Measurements from ENCODE around the gene NSG2.
"Not testable (repeated sequence)": the region's sequence is repeated elsewhere in the genome, so short reads cannot be mapped to it uniquely, and the experiment has no call there.

NSG2 gene

GRCh38 chr5:174078416-174078815 lies 32.9 kb downstream of the NSG2 start:
- no peaks in the 10 kb centered on the region for H3K36me3 Mint-ChIP-seq
- H3K27ac Mint-ChIP-seq = no peak overlapping the region
- H3K9me3 Mint-ChIP-seq (ENCODE audit: low read depth) = no peaks in the 10 kb centered on the region
- no peak overlapping the region for H3K4me3 Mint-ChIP-seq
- peaks cover 9% of the 10 kb centered on the region for H3K27me3 Mint-ChIP-seq
- no peaks in the 10 kb centered on the region for H3K4me1 Mint-ChIP-seq (ENCODE audit: low read depth)

GRCh38 chr5:174082286-174082685 lies 36.8 kb downstream of the NSG2 start:
- Mint-ChIP-seq H3K9me3 (ENCODE audit: low read depth) (no peaks in the 10 kb centered on the region), H3K27me3 (peaks cover 9% of the 10 kb centered on the region), H3K4me1 (ENCODE audit: low read depth) (no peaks in the 10 kb centered on the region), H3K4me3 (no peak overlapping the region), H3K27ac (no peak overlapping the region), H3K36me3 (no peaks in the 10 kb centered on the region)

GRCh38 chr5:174083056-174083827 lies 37.7 kb downstream of the NSG2 start:
- H3K4me1 Mint-ChIP-seq (ENCODE audit: low read depth) = no peaks in the 10 kb centered on the region

GRCh38 chr5:174084691-174085154 lies 39.2 kb downstream of the NSG2 start:
- Mint-ChIP-seq H3K27ac (no peak overlapping the region), H3K9me3 (ENCODE audit: low read depth) (no peaks in the 10 kb centered on the region), H3K4me1 (ENCODE audit: low read depth) (no peaks in the 10 kb centered on the region), H3K4me3 (no peak overlapping the region), H3K36me3 (no peaks in the 10 kb centered on the region), H3K27me3 (peaks cover 10% of the 10 kb centered on the region)

More at GRCh38 chr5:174083056-174083827, 37.7 kb downstream of the NSG2 start:
- Mint-ChIP-seq H3K27ac (no peak overlapping the region), H3K9me3 (ENCODE audit: low read depth) (no peaks in the 10 kb centered on the region), H3K36me3 (no peaks in the 10 kb centered on the region), H3K4me3 (no peak overlapping the region), H3K27me3 (peaks cover 9% of the 10 kb centered on the region)

- Mint-ChIP-seq H3K4me3 (no peak overlapping the region), H3K27ac (no peak overlapping the region), H3K36me3 (no peaks in the 10 kb centered on the region), H3K9me3 (ENCODE audit: low read depth) (no peaks in the 10 kb centered on the region), H3K4me1 (ENCODE audit: low read depth) (no peaks in the 10 kb centered on the region), H3K27me3 (peaks cover 10% of the 10 kb centered on the region)
Measured at GRCh38 chr5:174086751-174087150, 41.2 kb downstream of the NSG2 start.

- Mint-ChIP-seq H3K27ac (no peak overlapping the region), H3K9me3 (ENCODE audit: low read depth) (no peaks in the 10 kb centered on the region), H3K4me3 (no peak overlapping the region), H3K36me3 (no peaks in the 10 kb centered on the region), H3K27me3 (peaks cover 8% of the 10 kb centered on the region), H3K4me1 (ENCODE audit: low read depth) (no peaks in the 10 kb centered on the region)
Measured at GRCh38 chr5:174087783-174088182, 42.3 kb downstream of the NSG2 start.

- H3K9me3 Mint-ChIP-seq (ENCODE audit: low read depth) = no peaks in the 10 kb centered on the region
- no peaks in the 10 kb centered on the region for H3K4me1 Mint-ChIP-seq (ENCODE audit: low read depth)
- peaks cover 4% of the 10 kb centered on the region for H3K27me3 Mint-ChIP-seq
- no peak overlapping the region for H3K4me3 Mint-ChIP-seq
- no peak overlapping the region for H3K27ac Mint-ChIP-seq
- no peaks in the 10 kb centered on the region for H3K36me3 Mint-ChIP-seq
Measured at GRCh38 chr5:174090129-174090528, 44.6 kb downstream of the NSG2 start.

- Mint-ChIP-seq H3K9me3 (ENCODE audit: low read depth) (no peaks in the 10 kb centered on the region), H3K4me1 (ENCODE audit: low read depth) (no peaks in the 10 kb centered on the region), H3K27me3 (peaks cover 4% of the 10 kb centered on the region), H3K4me3 (no peak overlapping the region), H3K36me3 (no peaks in the 10 kb centered on the region), H3K27ac (no peak overlapping the region)
Measured at GRCh38 chr5:174093123-174093522, 47.6 kb downstream of the NSG2 start.

- Mint-ChIP-seq H3K9me3 (ENCODE audit: low read depth) (no peaks in the 10 kb centered on the region), H3K27me3 (peaks cover 2% of the 10 kb centered on the region), H3K4me1 (ENCODE audit: low read depth) (no peaks in the 10 kb centered on the region), H3K36me3 (no peaks in the 10 kb centered on the region), H3K4me3 (no peak overlapping the region), H3K27ac (no peak overlapping the region)
Measured at GRCh38 chr5:174094857-174095606, 49.5 kb downstream of the NSG2 start.

GRCh38 chr5:174096619-174097018 lies 51.1 kb downstream of the NSG2 start:
- Mint-ChIP-seq H3K27me3 (peaks cover 2% of the 10 kb centered on the region), H3K27ac (no peak overlapping the region), H3K4me3 (no peak overlapping the region), H3K4me1 (ENCODE audit: low read depth) (no peaks in the 10 kb centered on the region), H3K36me3 (no peaks in the 10 kb centered on the region), H3K9me3 (ENCODE audit: low read depth) (no peaks in the 10 kb centered on the region)

GRCh38 chr5:174097486-174098185 lies 52.1 kb downstream of the NSG2 start:
- H3K36me3 Mint-ChIP-seq = no peaks in the 10 kb centered on the region
- no peaks in the 10 kb centered on the region for H3K9me3 Mint-ChIP-seq (ENCODE audit: low read depth)
- no peak overlapping the region for H3K27ac Mint-ChIP-seq
- no peaks in the 10 kb centered on the region for H3K4me1 Mint-ChIP-seq (ENCODE audit: low read depth)
- H3K27me3 Mint-ChIP-seq = peaks cover 2% of the 10 kb centered on the region
- no peak overlapping the region for H3K4me3 Mint-ChIP-seq

GRCh38 chr5:174098694-174099093 lies 53.2 kb downstream of the NSG2 start:
- Mint-ChIP-seq H3K27me3 (peaks cover 2% of the 10 kb centered on the region), H3K4me3 (no peak overlapping the region), H3K36me3 (no peaks in the 10 kb centered on the region), H3K27ac (no peak overlapping the region), H3K4me1 (ENCODE audit: low read depth) (no peaks in the 10 kb centered on the region), H3K9me3 (ENCODE audit: low read depth) (no peaks in the 10 kb centered on the region)

- peaks cover 2% of the 10 kb centered on the region for H3K27me3 Mint-ChIP-seq
- no peaks in the 10 kb centered on the region for H3K36me3 Mint-ChIP-seq
- H3K27ac Mint-ChIP-seq = no peak overlapping the region
- no peaks in the 10 kb centered on the region for H3K4me1 Mint-ChIP-seq (ENCODE audit: low read depth)
- no peak overlapping the region for H3K4me3 Mint-ChIP-seq
- H3K9me3 Mint-ChIP-seq (ENCODE audit: low read depth) = no peaks in the 10 kb centered on the region
Measured at GRCh38 chr5:174100490-174100889, 55.0 kb downstream of the NSG2 start.

GRCh38 chr5:174101195-174101730 lies 55.8 kb downstream of the NSG2 start:
- H3K4me1 Mint-ChIP-seq (ENCODE audit: low read depth) = no peaks in the 10 kb centered on the region
- no peaks in the 10 kb centered on the region for H3K36me3 Mint-ChIP-seq
- no peak overlapping the region for H3K27ac Mint-ChIP-seq
- no peaks in the 10 kb centered on the region for H3K9me3 Mint-ChIP-seq (ENCODE audit: low read depth)
- H3K4me3 Mint-ChIP-seq = no peak overlapping the region
- H3K27me3 Mint-ChIP-seq = peaks cover 2% of the 10 kb centered on the region

GRCh38 chr5:174102574-174102973 lies 57.1 kb downstream of the NSG2 start:
- not testable (repeated sequence) for H3K4me1 Mint-ChIP-seq (ENCODE audit: low read depth); H3K9me3 Mint-ChIP-seq (ENCODE audit: low read depth); H3K4me3 Mint-ChIP-seq; H3K36me3 Mint-ChIP-seq; H3K27me3 Mint-ChIP-seq; H3K27ac Mint-ChIP-seq
